SU-DHL-6 (cell line): ENCODE data around the gene CYP2B6.
"Not testable (repeated sequence)": the region's sequence is repeated elsewhere in the genome, so short reads cannot be mapped to it uniquely, and the experiment has no call there.

ENCODE experiments used
- H2AFZ ChIP-seq: fragments of 200-600 bp; sonication (generic); 2 replicates; pipeline ENCODE4 v1.6.1; 2014; ENCODE audit warnings: low read depth, mild to moderate bottlenecking, moderate library complexity, mixed read lengths, antibody characterized with exemption, low read length; ENCODE audit not compliant: severe bottlenecking
- H3F3A ChIP-seq: fragments of 200-600 bp; shearing (Covaris generic); 2 replicates; pipeline ENCODE4 v1.6.0; 2016; ENCODE audit warnings: antibody characterized with exemption, mild to moderate bottlenecking; ENCODE audit not compliant: insufficient read depth
- H3K27ac ChIP-seq: fragments of 200-600 bp; sonication (generic); 2 replicates; pipeline ENCODE4 v1.5.1; 2016; ENCODE audit warnings: low read depth, mild to moderate bottlenecking, low read length, moderate library complexity, mixed read lengths
- H3K27me3 ChIP-seq: fragments of 200-600 bp; sonication (generic), shearing (Covaris generic); 2 replicates; pipeline ENCODE4 v1.6.0; 2014; ENCODE audit warnings: mild to moderate bottlenecking, low read length
- H3K36me3 ChIP-seq: fragments of 200-600 bp; sonication (generic); 2 replicates; pipeline ENCODE4 v1.6.1; 2014; ENCODE audit warnings: mild to moderate bottlenecking, low read length, mixed read lengths
- H3K4me2 ChIP-seq: fragments of 300-600, 200-600 bp; shearing (Covaris generic), sonication (generic); 2 replicates; pipeline ENCODE4 v1.6.0; 2014; ENCODE audit warnings: low read length, low read depth, mild to moderate bottlenecking; ENCODE audit not compliant: poor library complexity, severe bottlenecking
- H3K4me3 ChIP-seq: fragments of 200-600 bp; sonication (generic); 2 replicates; pipeline ENCODE4 v1.5.1; 2014; ENCODE audit warnings: antibody characterized with exemption, low read length, mild to moderate bottlenecking, mixed read lengths; ENCODE audit not compliant: insufficient read depth, poor library complexity, severe bottlenecking
- H3K79me2 ChIP-seq: fragments of 200-600 bp; sonication (generic); 2 replicates; pipeline ENCODE4 v1.6.1; 2014; ENCODE audit warnings: mild to moderate bottlenecking, low read length, moderate library complexity; ENCODE audit not compliant: insufficient read depth
- H3K9ac ChIP-seq: fragments of 200-600 bp; sonication (generic); 2 replicates; pipeline ENCODE4 v1.7.0; 2014; ENCODE audit warnings: mild to moderate bottlenecking, low read length
- H3K9me2 ChIP-seq: fragments of 200-600 bp; sonication (generic); replicated peaks from 2 replicates; pipeline ENCODE4 v1.6.1; 2014; ENCODE audit warnings: low read length; ENCODE audit not compliant: insufficient read depth
- H3K9me3 ChIP-seq: fragments of 200-600 bp; sonication (generic); 2 replicates; pipeline ENCODE4 v1.6.1; 2014; ENCODE audit warnings: low read length, mixed read lengths; ENCODE audit not compliant: insufficient read depth
- H4K20me1 ChIP-seq: fragments of 200-600 bp; sonication (generic); 2 replicates; pipeline ENCODE4 v1.6.1; 2014; ENCODE audit warnings: low read depth, mild to moderate bottlenecking, antibody characterized with exemption, low read length, moderate library complexity, mixed read lengths
- EZH2phosphoT487 ChIP-seq: fragments of 200-600 bp; sonication (generic), shearing (Covaris generic); conservative IDR thresholded peaks from 2 replicates; pipeline ENCODE4 v1.6.1; 2018; ENCODE audit warnings: mild to moderate bottlenecking, antibody characterized with exemption, low read length, moderate library complexity, mixed read lengths
- TF ChIP-seq, protein P1 (sequence below): fragments of 200-600 bp; sonication (generic); IDR thresholded peaks from one replicate; pipeline ENCODE4 v1.5.1; 2017; ENCODE audit warnings: antibody characterized with exemption, mild to moderate bottlenecking, low read length, moderate library complexity; ENCODE audit not compliant: insufficient read depth, poor library complexity, severe bottlenecking

CYP2B6 gene

DNA sequence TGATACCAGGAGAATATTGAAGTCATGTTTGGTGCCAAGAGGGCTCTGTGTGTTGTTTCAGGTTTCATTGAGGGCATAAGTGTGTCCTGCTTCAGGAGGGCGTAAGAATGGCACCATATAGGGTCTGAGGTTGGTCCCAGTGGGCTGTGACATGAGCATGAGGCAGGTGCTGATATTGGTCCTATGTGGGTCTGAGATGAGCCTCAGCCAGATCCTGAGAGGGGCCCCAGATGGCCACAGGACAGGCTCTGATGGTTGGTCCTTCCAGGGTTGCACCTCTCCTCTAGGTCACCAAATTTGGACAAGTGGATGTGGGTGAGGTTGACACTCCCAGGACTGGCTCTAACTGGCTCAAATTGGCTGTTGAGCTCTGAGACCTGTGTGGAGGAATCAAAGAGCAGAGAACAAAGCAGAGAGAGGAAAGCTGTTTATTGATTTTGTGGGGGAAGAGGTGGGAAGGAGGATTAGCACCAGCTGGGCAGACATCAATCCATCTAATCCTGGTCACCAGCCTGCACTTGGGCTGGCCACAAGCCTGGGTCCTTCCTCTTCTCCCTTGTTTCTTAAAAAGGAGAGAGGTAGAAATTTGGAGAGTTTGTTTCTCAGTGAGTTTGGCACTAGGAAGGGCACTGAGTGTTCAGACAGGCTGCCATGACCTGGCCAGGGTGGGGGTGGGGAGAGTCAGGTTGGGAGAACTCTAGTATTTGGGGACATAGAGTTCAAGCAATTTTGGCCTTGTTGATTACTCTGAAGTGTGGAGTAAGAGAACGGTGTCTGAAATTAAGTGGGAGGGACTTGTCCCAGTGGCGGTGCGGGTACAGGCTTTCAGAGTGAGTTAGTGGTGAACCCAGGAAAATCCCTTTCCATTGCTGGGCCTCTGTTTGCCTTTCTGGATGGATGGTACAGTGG, 38.7 kb downstream of the CYP2B6 start:
- no peak overlapping the region for H2AFZ ChIP-seq

DNA sequence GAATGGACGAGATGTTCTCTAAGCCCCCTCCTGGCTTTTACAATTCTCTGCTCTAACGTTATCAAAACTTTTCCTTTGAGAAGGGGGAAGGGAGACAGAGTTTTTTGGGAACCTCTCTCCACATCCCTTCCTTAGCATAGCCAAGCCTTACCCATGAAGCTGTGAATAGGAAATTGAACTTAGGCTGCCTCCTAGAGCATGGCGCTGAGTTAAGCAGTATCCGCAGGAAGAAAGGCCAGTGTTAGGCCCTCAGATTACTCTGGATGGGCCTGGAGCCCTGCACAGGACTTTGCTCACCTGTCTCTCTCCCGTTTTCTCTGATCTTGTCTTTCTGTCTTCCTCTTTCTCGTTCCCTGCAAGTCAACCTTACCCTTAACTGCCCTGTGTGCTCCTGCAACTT, 39.6 kb downstream of the CYP2B6 start:
- H3K9me3 ChIP-seq, result no peaks in the 10 kb centered on the region
- H3K27ac ChIP-seq, result no peak overlapping the region
- no peaks in the 10 kb centered on the region for H3K36me3 ChIP-seq
- no peaks in the 10 kb centered on the region for H4K20me1 ChIP-seq
- no peaks in the 10 kb centered on the region for H3K79me2 ChIP-seq
- no peak for TF ChIP-seq EZH2phosphoT487
- TF ChIP-seq, protein P1, sequence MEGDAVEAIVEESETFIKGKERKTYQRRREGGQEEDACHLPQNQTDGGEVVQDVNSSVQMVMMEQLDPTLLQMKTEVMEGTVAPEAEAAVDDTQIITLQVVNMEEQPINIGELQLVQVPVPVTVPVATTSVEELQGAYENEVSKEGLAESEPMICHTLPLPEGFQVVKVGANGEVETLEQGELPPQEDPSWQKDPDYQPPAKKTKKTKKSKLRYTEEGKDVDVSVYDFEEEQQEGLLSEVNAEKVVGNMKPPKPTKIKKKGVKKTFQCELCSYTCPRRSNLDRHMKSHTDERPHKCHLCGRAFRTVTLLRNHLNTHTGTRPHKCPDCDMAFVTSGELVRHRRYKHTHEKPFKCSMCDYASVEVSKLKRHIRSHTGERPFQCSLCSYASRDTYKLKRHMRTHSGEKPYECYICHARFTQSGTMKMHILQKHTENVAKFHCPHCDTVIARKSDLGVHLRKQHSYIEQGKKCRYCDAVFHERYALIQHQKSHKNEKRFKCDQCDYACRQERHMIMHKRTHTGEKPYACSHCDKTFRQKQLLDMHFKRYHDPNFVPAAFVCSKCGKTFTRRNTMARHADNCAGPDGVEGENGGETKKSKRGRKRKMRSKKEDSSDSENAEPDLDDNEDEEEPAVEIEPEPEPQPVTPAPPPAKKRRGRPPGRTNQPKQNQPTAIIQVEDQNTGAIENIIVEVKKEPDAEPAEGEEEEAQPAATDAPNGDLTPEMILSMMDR, result no peak
- H2AFZ ChIP-seq, result no peak overlapping the region
- no peak overlapping the region for H3K4me3 ChIP-seq
- H3K4me2 ChIP-seq, result no peak overlapping the region
- H3K9ac ChIP-seq, result no peak overlapping the region
- no peaks in the 10 kb centered on the region for H3K9me2 ChIP-seq
- H3F3A ChIP-seq, result no peaks in the 10 kb centered on the region
- H3K27me3 ChIP-seq, result no peaks in the 10 kb centered on the region

More for the DNA sequence above, 38.7 kb downstream of the CYP2B6 start:
- Histone ChIP-seq H3K9me3 (no peaks in the 10 kb centered on the region), H3K27me3 (no peaks in the 10 kb centered on the region), H3K9ac (no peak overlapping the region), H4K20me1 (no peaks in the 10 kb centered on the region), H3K4me3 (no peak overlapping the region), H3K36me3 (no peaks in the 10 kb centered on the region), H3K4me2 (no peak overlapping the region), H3F3A (no peaks in the 10 kb centered on the region), H3K9me2 (no peaks in the 10 kb centered on the region), H3K79me2 (no peaks in the 10 kb centered on the region), H3K27ac (no peak overlapping the region)
- TF ChIP-seq, protein P1, result no peak
- no peak for TF ChIP-seq EZH2phosphoT487

DNA sequence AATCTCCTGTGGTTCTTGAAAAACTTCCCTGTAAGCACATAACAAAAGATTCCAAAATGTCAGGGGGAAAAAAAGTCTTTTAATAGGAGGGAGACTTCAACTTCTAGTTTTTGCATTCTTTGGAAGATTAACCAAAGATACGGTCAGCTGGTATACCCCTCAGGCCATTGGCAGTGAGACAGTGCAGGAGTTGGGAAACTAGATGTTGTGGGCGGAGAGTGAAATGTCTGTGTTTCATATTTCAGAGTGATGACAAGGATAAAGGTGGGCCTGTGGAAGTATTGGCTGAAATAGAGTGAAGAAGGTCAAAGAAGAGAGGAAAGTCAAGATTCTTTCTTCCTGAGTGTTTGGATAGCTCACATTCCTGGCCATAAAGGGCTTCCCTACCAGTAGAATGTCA, 40.8 kb downstream of the CYP2B6 start:
- Histone ChIP-seq H3K27me3 (no peaks in the 10 kb centered on the region), H3K27ac (no peak overlapping the region), H2AFZ (no peak overlapping the region), H3K9me3 (no peaks in the 10 kb centered on the region), H3F3A (no peaks in the 10 kb centered on the region), H4K20me1 (no peaks in the 10 kb centered on the region), H3K79me2 (no peaks in the 10 kb centered on the region), H3K9ac (no peak overlapping the region), H3K4me2 (no peak overlapping the region), H3K36me3 (no peaks in the 10 kb centered on the region), H3K4me3 (no peak overlapping the region), H3K9me2 (no peaks in the 10 kb centered on the region)
- TF ChIP-seq EZH2phosphoT487, result no peak
- TF ChIP-seq, protein P1, result no peak

DNA sequence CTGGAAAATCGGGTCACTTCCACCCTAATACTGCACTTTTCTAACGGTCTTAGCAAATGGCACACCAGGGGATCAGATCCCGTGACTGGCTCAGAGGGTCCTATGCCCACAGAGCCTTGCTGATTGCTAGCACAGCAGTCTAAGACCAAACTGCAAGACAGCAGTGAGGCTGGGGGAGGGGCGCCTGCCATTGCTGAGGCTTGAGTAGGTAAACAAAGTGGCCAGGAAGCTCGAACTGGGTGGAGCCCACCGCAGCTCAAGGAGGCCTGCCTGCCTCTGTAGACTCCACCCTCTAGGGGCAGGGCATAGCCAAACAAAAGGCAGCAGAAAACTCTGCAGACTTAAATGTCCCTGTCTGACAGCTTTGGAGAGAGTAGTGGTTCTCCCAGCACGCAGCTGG, 42.2 kb downstream of the CYP2B6 start:
- not testable (repeated sequence) for H3K9me2 ChIP-seq, H3K4me3 ChIP-seq, H3K27me3 ChIP-seq, H3K9me3 ChIP-seq, H4K20me1 ChIP-seq, H3F3A ChIP-seq, H3K79me2 ChIP-seq, H3K9ac ChIP-seq, H2AFZ ChIP-seq, H3K27ac ChIP-seq, H3K36me3 ChIP-seq, H3K4me2 ChIP-seq
